ENCODE results near the gene JAM3.

JAM3 gene

GRCh38 chr11:134140961-134141490 is 72.2 kb downstream of the JAM3 start:
- in situ Hi-C loops (cut with MboI; ENCODE audit: low sequenced_read_pairs) = loop anchor here (10.0 kb wide), 1 partner anchor 216 kb away; no protein-coding TSS in a partner anchor

DNA sequence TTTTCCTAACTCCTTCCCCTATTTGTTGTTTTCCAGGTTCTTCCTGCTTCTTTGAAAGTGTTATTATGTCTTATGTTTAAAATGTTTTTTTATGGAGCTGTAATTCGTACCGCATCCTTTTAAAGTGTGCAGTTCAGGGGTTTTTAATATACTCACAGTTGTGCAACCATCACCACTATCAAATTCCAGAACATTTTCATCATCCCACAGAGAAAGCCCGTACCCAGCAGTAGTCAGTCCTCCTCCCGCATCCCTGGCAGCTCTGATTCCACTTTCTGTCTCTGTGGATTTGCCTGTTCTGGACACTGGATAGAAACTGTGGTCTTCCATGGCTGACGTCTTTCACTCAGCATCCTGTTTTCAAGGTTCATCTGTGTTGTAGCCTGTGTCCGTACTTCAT is 73.7 kb downstream of the JAM3 start:
- in situ Hi-C loops (cut with MboI; ENCODE audit: low sequenced_read_pairs) = loop anchor here (10.0 kb wide), 1 partner anchor 218 kb away; no protein-coding TSS in a partner anchor

- in situ Hi-C loops (cut with MboI; ENCODE audit: low sequenced_read_pairs) = loop anchor here (10.0 kb wide), 1 partner anchor 219 kb away; no protein-coding TSS in a partner anchor
Observed at GRCh38 chr11:134143801-134144200, 74.9 kb downstream of the JAM3 start.

DNA sequence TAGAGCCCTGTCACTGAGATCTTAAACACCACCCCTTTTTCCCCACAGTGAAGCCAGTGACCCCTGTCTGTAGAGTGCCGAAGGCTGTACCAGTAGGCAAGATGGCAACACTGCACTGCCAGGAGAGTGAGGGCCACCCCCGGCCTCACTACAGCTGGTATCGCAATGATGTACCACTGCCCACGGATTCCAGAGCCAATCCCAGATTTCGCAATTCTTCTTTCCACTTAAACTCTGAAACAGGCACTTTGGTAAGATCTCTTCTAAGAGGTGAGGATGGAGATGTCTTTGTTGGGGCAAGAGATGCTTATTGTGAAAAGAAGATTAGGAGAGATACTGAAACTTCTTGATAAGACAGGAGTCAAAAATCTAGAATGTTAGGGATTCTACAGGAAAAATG is 75.9 kb downstream of the JAM3 start:
- in situ Hi-C loops (cut with MboI; ENCODE audit: low sequenced_read_pairs) = loop anchor here (10.0 kb wide), 1 partner anchor 220 kb away; no protein-coding TSS in a partner anchor

GRCh38 chr11:134145715-134146114 is 76.8 kb downstream of the JAM3 start:
- in situ Hi-C loops (cut with MboI; ENCODE audit: low sequenced_read_pairs) = loop anchor here (10.0 kb wide), 1 partner anchor 221 kb away; no protein-coding TSS in a partner anchor

GRCh38 chr11:134146598-134146997 is 77.7 kb downstream of the JAM3 start:
- in situ Hi-C loops (cut with MboI; ENCODE audit: low sequenced_read_pairs) = loop anchor here (10.0 kb wide), 1 partner anchor 222 kb away; no protein-coding TSS in a partner anchor

DNA sequence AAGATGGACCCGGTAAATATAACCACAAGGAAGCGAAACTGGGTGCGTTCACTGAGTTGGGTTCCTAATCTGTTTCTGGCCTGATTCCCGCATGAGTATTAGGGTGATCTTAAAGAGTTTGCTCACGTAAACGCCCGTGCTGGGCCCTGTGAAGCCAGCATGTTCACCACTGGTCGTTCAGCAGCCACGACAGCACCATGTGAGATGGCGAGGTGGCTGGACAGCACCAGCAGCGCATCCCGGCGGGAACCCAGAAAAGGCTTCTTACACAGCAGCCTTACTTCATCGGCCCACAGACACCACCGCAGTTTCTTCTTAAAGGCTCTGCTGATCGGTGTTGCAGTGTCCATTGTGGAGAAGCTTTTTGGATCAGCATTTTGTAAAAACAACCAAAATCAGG is 80.5 kb downstream of the JAM3 start:
- in situ Hi-C loops (cut with MboI; ENCODE audit: low sequenced_read_pairs) = loop anchor here (10.0 kb wide), 1 partner anchor 225 kb away; no protein-coding TSS in a partner anchor

DNA sequence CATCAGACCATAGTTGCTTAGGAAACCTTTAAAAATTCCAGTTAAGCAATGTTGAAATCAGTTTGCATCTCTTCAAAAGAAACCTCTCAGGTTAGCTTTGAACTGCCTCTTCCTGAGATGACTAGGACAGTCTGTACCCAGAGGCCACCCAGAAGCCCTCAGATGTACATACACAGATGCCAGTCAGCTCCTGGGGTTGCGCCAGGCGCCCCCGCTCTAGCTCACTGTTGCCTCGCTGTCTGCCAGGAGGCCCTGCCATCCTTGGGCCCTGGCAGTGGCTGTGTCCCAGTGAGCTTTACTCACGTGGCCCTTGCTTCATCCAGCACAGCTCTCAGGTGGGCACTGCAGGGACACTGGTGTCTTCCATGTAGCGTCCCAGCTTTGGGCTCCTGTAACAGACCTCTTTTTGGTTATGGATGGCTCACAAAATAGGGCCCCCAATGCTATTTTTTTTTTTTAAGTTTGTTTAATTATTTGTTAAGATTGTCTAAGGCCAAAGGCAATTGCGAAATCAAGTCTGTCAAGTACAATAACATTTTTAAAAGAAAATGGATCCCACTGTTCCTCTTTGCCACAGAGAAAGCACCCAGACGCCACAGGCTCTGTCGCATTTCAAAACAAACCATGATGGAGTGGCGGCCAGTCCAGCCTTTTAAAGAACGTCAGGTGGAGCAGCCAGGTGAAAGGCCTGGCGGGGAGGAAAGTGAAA is 81.5 kb downstream of the JAM3 start:
- in situ Hi-C loops (cut with MboI; ENCODE audit: low sequenced_read_pairs) = no loop called here

- in situ Hi-C loops (cut with MboI; ENCODE audit: low sequenced_read_pairs) = no loop called here
Observed at GRCh38 chr11:134151083-134151747, 82.3 kb downstream of the JAM3 start.

DNA sequence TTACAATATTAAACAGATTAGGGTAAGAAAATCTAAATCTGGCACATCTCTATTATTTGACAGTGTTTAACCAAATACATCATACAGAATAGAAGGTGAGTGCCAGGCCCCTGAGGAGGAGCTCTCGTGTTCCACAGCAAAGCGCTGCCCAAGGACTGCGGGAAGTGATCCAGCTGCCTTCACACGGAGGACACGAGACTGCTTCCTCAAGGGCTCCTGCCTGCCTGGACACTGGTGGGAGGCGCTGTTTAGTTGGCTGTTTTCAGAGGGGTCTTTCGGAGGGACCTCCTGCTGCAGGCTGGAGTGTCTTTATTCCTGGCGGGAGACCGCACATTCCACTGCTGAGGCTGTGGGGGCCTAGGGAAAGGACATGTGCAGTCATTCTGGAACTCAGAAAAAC is 83.8 kb downstream of the JAM3 start:
- in situ Hi-C loops (cut with MboI; ENCODE audit: low sequenced_read_pairs) = no loop called here

GRCh38 chr11:134153147-134153905 is 84.5 kb downstream of the JAM3 start:
- in situ Hi-C loops (cut with MboI; ENCODE audit: low sequenced_read_pairs) = no loop called here

DNA sequence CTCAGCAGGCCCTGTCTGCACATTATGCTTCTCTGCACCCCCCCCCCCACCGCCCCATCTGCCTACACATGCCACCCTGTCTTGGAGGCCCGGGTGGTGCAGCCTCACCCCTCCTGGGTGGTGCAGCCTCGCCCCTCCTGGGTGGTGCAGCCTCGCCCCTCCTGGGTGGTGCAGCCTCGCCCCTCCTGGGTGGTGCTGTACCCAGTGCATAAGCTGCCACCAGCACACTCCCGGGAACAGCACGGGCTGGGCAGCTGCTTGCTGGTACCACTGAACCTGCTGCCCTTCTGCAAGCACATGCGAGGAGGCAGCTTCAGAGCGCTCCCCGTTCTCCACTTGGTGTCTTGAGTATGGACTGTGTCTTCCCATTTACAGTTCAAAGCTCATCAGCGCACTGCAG is 85.6 kb downstream of the JAM3 start:
- in situ Hi-C loops (cut with MboI; ENCODE audit: low sequenced_read_pairs) = no loop called here

GRCh38 chr11:134155456-134155855 is 86.6 kb downstream of the JAM3 start:
- in situ Hi-C loops (cut with MboI; ENCODE audit: low sequenced_read_pairs) = no loop called here

- in situ Hi-C loops (cut with MboI; ENCODE audit: low sequenced_read_pairs) = no loop called here
Observed at GRCh38 chr11:134155946-134156865, 87.3 kb downstream of the JAM3 start.

DNA sequence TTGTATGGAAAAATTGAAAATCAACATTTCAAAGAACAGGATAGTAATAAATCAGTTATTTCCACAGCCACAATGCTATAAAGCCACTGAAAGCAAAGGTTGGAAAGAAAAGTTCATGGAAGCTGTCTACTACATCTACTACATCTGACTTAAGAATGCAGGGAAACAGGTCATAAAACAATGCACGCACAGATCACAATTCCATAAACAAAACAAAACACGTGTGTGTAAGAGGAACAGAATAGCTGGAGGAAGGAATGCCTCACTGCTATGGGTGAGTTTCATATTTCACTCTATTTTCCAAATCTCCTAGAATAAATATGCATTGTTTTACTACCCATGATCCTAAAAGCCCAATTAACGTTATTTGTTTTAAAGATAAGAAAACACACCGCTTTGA is 88.6 kb downstream of the JAM3 start:
- in situ Hi-C loops (cut with MboI; ENCODE audit: low sequenced_read_pairs) = no loop called here

DNA sequence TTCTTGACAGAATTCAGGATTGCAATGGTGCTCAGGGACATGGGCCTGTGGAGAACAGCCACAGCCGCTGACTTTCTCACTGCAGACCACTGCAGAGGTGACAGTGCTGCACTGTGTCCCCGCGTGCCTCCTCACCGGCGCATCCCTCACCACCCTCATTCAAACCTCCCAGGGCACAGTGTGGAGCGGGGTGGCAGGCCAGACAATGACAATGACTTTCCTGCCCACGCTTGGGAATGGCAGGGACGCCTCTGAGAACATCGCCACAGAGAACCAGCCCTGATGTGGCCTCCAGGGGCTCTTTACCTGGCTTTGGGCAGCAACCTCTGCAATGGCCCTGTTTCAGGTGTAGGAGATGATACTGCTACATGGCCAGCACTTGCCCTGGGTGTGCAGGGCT is 89.2 kb downstream of the JAM3 start:
- in situ Hi-C loops (cut with MboI; ENCODE audit: low sequenced_read_pairs) = no loop called here

- in situ Hi-C loops (cut with MboI; ENCODE audit: low sequenced_read_pairs) = no loop called here
Observed at GRCh38 chr11:134159652-134160051, 90.8 kb downstream of the JAM3 start.

DNA sequence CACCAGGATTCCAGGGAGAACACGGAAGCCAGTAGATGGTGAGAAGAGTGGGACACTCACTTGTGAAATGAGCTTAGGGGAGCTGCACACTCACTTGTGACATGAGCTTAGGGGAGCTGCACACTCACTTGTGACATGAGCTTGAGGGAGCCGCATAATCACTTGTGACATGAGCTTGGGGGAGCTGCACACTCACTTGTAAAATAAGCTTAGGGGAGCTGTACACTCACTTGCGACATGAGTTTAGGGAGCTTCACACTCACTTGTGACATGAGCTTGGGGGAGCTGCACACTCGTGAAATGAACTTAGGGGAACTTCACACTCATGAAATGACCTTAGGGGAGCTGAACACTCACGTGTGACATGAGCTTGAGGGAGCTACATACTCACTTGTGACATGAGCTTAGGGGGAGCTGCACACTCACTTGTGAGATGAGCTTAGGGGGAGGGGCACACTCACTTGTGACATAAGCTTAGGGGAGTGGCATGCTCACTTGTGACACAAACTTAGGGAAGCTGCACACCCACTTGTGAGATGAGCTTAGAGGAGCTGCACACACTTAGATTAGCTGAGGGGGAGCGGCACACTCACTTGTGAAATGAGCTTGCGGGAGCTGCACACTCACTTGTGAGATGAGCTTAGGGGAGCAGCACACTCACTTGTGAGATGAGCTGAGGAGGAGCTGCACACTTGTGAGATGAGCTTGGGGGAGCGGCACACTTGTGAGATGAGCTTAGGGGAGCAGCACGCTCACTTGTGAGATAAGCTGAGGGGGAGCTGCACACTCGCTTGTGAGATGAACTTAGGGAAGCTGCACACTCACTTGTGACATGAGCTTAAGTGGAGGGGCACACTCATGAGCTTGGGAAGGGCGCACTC is 95.9 kb downstream of the JAM3 start:
- in situ Hi-C loops (cut with MboI; ENCODE audit: low sequenced_read_pairs) = no loop called here

Measured in HL-60/S4 (cell line).